Transverse colon (tissue), 4 donors: Measurements from ENCODE around the gene NAV3. TPM values are rescaled to one million over a fixed set of nuclear protein-coding genes. Genes with fewer than 3 reads are reported as not detected.

Experiments
- DNase-seq: peaks from one replicate; pipeline ENCODE4 v3.0.0-alpha.2; 2019
- H3K27ac ChIP-seq, 4 donors: fragments of 200-600 bp; sonication (generic); 2 replicates each; pipeline ENCODE4 v1.5.1; 2016 to 2018; ENCODE audit warnings: inconsistent platforms in 4 of 4
- H3K27me3 ChIP-seq: fragments of 200-600 bp; sonication (generic); 2 replicates; pipeline ENCODE4 v1.5.1; 2017; ENCODE audit warnings: inconsistent platforms
- H3K36me3 ChIP-seq, 4 donors: fragments of 200-600 bp; sonication (generic); 2 replicates each; pipeline ENCODE4 v1.5.1; 2017 to 2019; ENCODE audit warnings: inconsistent platforms in 4 of 4
- H3K4me1 ChIP-seq, 4 donors: fragments of 200-600 bp; sonication (generic); 2 replicates each; pipeline ENCODE4 v1.5.1; 2017 to 2020; ENCODE audit warnings: inconsistent platforms in 4 of 4
- H3K4me3 ChIP-seq, 4 donors: fragments of 200-600 bp; sonication (generic); 1 replicate in 1 of 4; 2 replicates in 3 of 4; pipeline versions ENCODE4 v1.5.1 to v1.6.1; 2017 to 2019; ENCODE audit warnings: inconsistent platforms in 4 of 4
- H3K9me3 ChIP-seq, 2 donors: fragments of 200-600 bp; sonication (generic); 2 replicates each; pipeline ENCODE4 v1.5.1; 2017 to 2019; ENCODE audit warnings: inconsistent platforms in 2 of 2
- CTCF ChIP-seq, 5 experiments: fragments of 200-600 bp in 3 of 5; fragments of 450-650 bp in 2 of 5; sonication (generic) in 3 of 5; IDR thresholded peaks; 1 replicate in 2 of 5; 2 replicates in 3 of 5; pipeline ENCODE4 v1.5.1; 2016 to 2017; ENCODE audit warnings: antibody characterized with exemption in 5 of 5, inconsistent platforms in 3 of 5, mild to moderate bottlenecking in 2 of 5, moderate library complexity in 1 of 5
- EP300 ChIP-seq: sonication (generic); formaldehyde crosslinking; IDR thresholded peaks from one replicate; pipeline ENCODE4 v1.6.1; 2017; ENCODE audit warnings: antibody characterized with exemption, low read depth
- POLR2A ChIP-seq: fragments of 450-650 bp; IDR thresholded peaks from one replicate; pipeline ENCODE4 v1.6.1; 2016; ENCODE audit warnings: antibody characterized with exemption, mild to moderate bottlenecking, moderate library complexity
- POLR2AphosphoS5 ChIP-seq, 3 donors: sonication (generic); formaldehyde crosslinking; IDR thresholded peaks; one replicate each; pipeline ENCODE4 v1.6.1; 2016; ENCODE audit warnings: antibody characterized with exemption in 3 of 3
- WGBS, 2 donors: methylation state at CpG; one replicate each; pipeline ENCODE4 v1.1.5; 2018; ENCODE audit warnings: low coverage in 1 of 2; 5-methylcytosine and 5-hydroxymethylcytosine counted together
- in situ Hi-C, 4 donors: fragments of 200-750 bp; cut with MboI; loops; one replicate each; pipeline versions ENCODE4 v1.15.0 to v1.15.1; 2017; ENCODE audit warnings: low sequenced_read_pairs in 3 of 4, low pct_ligation_motif_present in 1 of 4, low pct_unique_long_range_greater_than_20kb in 1 of 4
- intact Hi-C: fragments of 100-400 bp; cut with DNase I; formaldehyde crosslinking; loops from one replicate; pipeline ENCODE4 v1.15.1; 2023; ENCODE audit warnings: low total_unique reads
- total RNA-seq, 4 donors: library from RNA; depleted of rRNA; stranded (reverse); fragments of >200 nt; gene quantifications; one replicate each; pipeline ENCODE4 v1.1.0, GENCODE V29; 2016

Gene NAV3
- total RNA-seq, 4 donors from 2014 or later: 1.1 to 10.6 (median 3.6) TPM

- Histone ChIP-seq H3K27me3 (no peaks in the 10 kb centered on the region), H3K27ac (no peak overlapping the region)
- in situ Hi-C loops: loop anchor here in 1 of 4 donors (10.0 kb wide), 1 partner anchor 113 kb away; no protein-coding TSS in a partner anchor
These were observed 287.3 kb downstream of the NAV3 start for GRCh38 chr12:78118036-78118435.

GRCh38 chr12:78118486-78118885, 287.8 kb downstream of the NAV3 start:
- WGBS, 2 donors: 79 to 85% methylated on average over 2 of the region's 2 CpGs
- Histone ChIP-seq H3K36me3 (no peaks in the 10 kb centered on the region), H3K4me1 (no peaks in the 10 kb centered on the region), H3K4me3 (no peak overlapping the region), H3K9me3 (no peaks in the 10 kb centered on the region), H3K27me3 (no peaks in the 10 kb centered on the region), H3K27ac (no peak overlapping the region)
- no peak for DNase-seq
- in situ Hi-C loops (loop anchor here in 1 of 4 donors (10.0 kb wide), 1 partner anchor 114 kb away; no protein-coding TSS in a partner anchor), intact Hi-C loops (loop anchor here (2.0 kb wide), 1 partner anchor 28 kb away; no protein-coding TSS in a partner anchor)
- no peak for TF ChIP-seq POLR2A
- no peak for TF ChIP-seq EP300
- TF ChIP-seq CTCF (IDR thresholded peaks at IDR 0.05): no peak
- no peak for TF ChIP-seq POLR2AphosphoS5 (IDR thresholded peaks at IDR 0.05)

More at GRCh38 chr12:78118036-78118435, 287.3 kb downstream of the NAV3 start:
- intact Hi-C loops: loop anchor here (2.0 kb wide), 1 partner anchor 27 kb away; no protein-coding TSS in a partner anchor
- TF ChIP-seq POLR2A (no peak), CTCF (IDR thresholded peaks at IDR 0.05) (no peak), POLR2AphosphoS5 (IDR thresholded peaks at IDR 0.05) (no peak), EP300 (no peak)
- no peak overlapping the region for H3K4me3 ChIP-seq
- no peaks in the 10 kb centered on the region for H3K36me3 ChIP-seq
- 62 to 69% methylated on average over 6 of the region's 6 CpGs for WGBS, 2 donors
- H3K9me3 ChIP-seq: no peaks in the 10 kb centered on the region
- DNase-seq: no peak
- H3K4me1 ChIP-seq: no peaks in the 10 kb centered on the region

- TF ChIP-seq POLR2AphosphoS5 (IDR thresholded peaks at IDR 0.05): no peak
- TF ChIP-seq EP300: no peak
- no peak for TF ChIP-seq CTCF (IDR thresholded peaks at IDR 0.05)
- TF ChIP-seq POLR2A: no peak
- 59 to 72% methylated on average over 3 to 12 of the region's 12 CpGs for WGBS, 2 donors
- Histone ChIP-seq H3K4me1 (no peaks in the 10 kb centered on the region), H3K4me3 (no peak overlapping the region), H3K27me3 (no peaks in the 10 kb centered on the region), H3K27ac (no peak overlapping the region), H3K9me3 (no peaks in the 10 kb centered on the region), H3K36me3 (no peaks in the 10 kb centered on the region)
- in situ Hi-C loops: loop anchor here in 1 of 4 donors (10.0 kb wide), 1 partner anchor 115 kb away; no protein-coding TSS in a partner anchor
- intact Hi-C loops: loop anchor here (2.0 kb wide), 1 partner anchor 29 kb away; no protein-coding TSS in a partner anchor
- no peak for DNase-seq
These were observed 288.7 kb downstream of the NAV3 start for GRCh38 chr12:78119351-78119918.

GRCh38 chr12:78120306-78120705, 289.6 kb downstream of the NAV3 start:
- no peaks in the 10 kb centered on the region for H3K27me3 ChIP-seq
- no peaks in the 10 kb centered on the region for H3K36me3 ChIP-seq
- no peak for DNase-seq
- TF ChIP-seq EP300 (no peak), POLR2A (no peak), CTCF (IDR thresholded peaks at IDR 0.05) (no peak), POLR2AphosphoS5 (IDR thresholded peaks at IDR 0.05) (no peak)
- H3K9me3 ChIP-seq: no peaks in the 10 kb centered on the region
- intact Hi-C loops: no loop called here
- H3K4me3 ChIP-seq: no peak overlapping the region
- no peaks in the 10 kb centered on the region for H3K4me1 ChIP-seq
- no peak overlapping the region for H3K27ac ChIP-seq
- in situ Hi-C loops: no loop called here
